Mesenchymal stem cell (in vitro differentiated cells and primary cell): ENCODE data around the gene BUD13.

Experiments
- DNase-seq: peaks from one replicate; pipeline ENCODE4 v3.0.0-alpha.2; 2013
- H2AFZ ChIP-seq: one replicate; pipeline ENCODE4 v1.6.1; 2013; ENCODE audit warnings: low read depth, mild to moderate bottlenecking, control low read depth, inconsistent platforms, low read length, moderate library complexity
- H2AK5ac ChIP-seq: 2 replicates; pipeline ENCODE4 v1.6.1; 2013; ENCODE audit warnings: low read length, moderate library complexity, mild to moderate bottlenecking, inconsistent platforms; ENCODE audit not compliant: severe bottlenecking
- H2BK120ac ChIP-seq: one replicate; pipeline ENCODE4 v1.6.1; 2013; ENCODE audit warnings: low read depth, mild to moderate bottlenecking, inconsistent platforms, low read length, moderate library complexity
- H2BK12ac ChIP-seq, 2 experiments: one replicate each; pipeline ENCODE4 v1.6.1; 2013; ENCODE audit warnings: inconsistent platforms in 2 of 2, low read length in 2 of 2, mild to moderate bottlenecking in 2 of 2, moderate library complexity in 2 of 2, control low read depth in 1 of 2
- H2BK15ac ChIP-seq: one replicate; pipeline ENCODE4 v1.6.1; 2013; ENCODE audit warnings: mild to moderate bottlenecking, low read depth, inconsistent platforms; ENCODE audit not compliant: poor library complexity, severe bottlenecking
- H2BK5ac ChIP-seq: 2 replicates; pipeline ENCODE4 v1.6.1; 2013; ENCODE audit warnings: low read depth, mild to moderate bottlenecking, low read length, control low read depth, inconsistent platforms; ENCODE audit not compliant: poor library complexity, severe bottlenecking
- H3K14ac ChIP-seq, 2 experiments: one replicate each; pipeline ENCODE4 v1.6.1; 2013; ENCODE audit warnings: inconsistent platforms in 2 of 2, low read length in 2 of 2, control low read depth in 1 of 2, mild to moderate bottlenecking in 1 of 2, moderate library complexity in 1 of 2
- H3K18ac ChIP-seq, 2 experiments: one replicate each; pipeline ENCODE4 v1.6.1; 2013; ENCODE audit warnings: inconsistent platforms in 2 of 2, low read length in 2 of 2, control low read depth in 1 of 2, low read depth in 1 of 2, mild to moderate bottlenecking in 1 of 2
- H3K23ac ChIP-seq, 2 experiments: one replicate each; pipeline ENCODE4 v1.6.1; 2013; ENCODE audit warnings: inconsistent platforms in 2 of 2, low read length in 2 of 2, mild to moderate bottlenecking in 2 of 2, moderate library complexity in 2 of 2, control low read depth in 1 of 2
- H3K27ac ChIP-seq: 2 replicates; pipeline ENCODE4 v1.5.1; 2013; ENCODE audit warnings: mild to moderate bottlenecking, moderate library complexity, low read length, control low read depth, inconsistent platforms; ENCODE audit not compliant: poor library complexity, severe bottlenecking
- H3K27me3 ChIP-seq, 2 experiments: 2 replicates each; pipeline versions ENCODE4 v1.6.1 to v1.7.0; 2013; ENCODE audit warnings: low read length in 2 of 2, mild to moderate bottlenecking in 2 of 2, moderate library complexity in 2 of 2, control low read depth in 1 of 2, inconsistent platforms in 1 of 2; ENCODE audit not compliant: control insufficient read depth in 1 of 2, insufficient read depth in 1 of 2
- H3K36me3 ChIP-seq, 2 experiments: 2 replicates each; pipeline versions ENCODE4 v1.6.1 to v1.7.0; 2013; ENCODE audit warnings: low read length in 2 of 2, control low read depth in 1 of 2, inconsistent platforms in 1 of 2, low read depth in 1 of 2, mild to moderate bottlenecking in 1 of 2; ENCODE audit not compliant: insufficient read depth in 2 of 2, control insufficient read depth in 1 of 2
- H3K4ac ChIP-seq, 2 experiments: one replicate each; pipeline ENCODE4 v1.6.1; 2013; ENCODE audit warnings: inconsistent platforms in 2 of 2, low read length in 2 of 2, mild to moderate bottlenecking in 2 of 2, moderate library complexity in 2 of 2, control low read depth in 1 of 2, low read depth in 1 of 2
- H3K4me1 ChIP-seq: 2 replicates; pipeline ENCODE4 v1.6.1; 2013; ENCODE audit warnings: low read depth, low read length, control low read depth; ENCODE audit not compliant: control insufficient read depth, insufficient read depth
- H3K4me2 ChIP-seq: 2 replicates; pipeline ENCODE4 v1.6.1; 2013; ENCODE audit warnings: low read length, mild to moderate bottlenecking, inconsistent platforms; ENCODE audit not compliant: poor library complexity, severe bottlenecking
- H3K4me3 ChIP-seq, 2 experiments: 2 replicates each; pipeline versions ENCODE4 v1.5.1 to v1.7.0; 2013; ENCODE audit warnings: low read length in 2 of 2, mild to moderate bottlenecking in 2 of 2, control low read depth in 1 of 2, low read depth in 1 of 2; ENCODE audit not compliant: insufficient read depth in 1 of 2
- H3K79me1 ChIP-seq: replicated peaks from 2 replicates; pipeline ENCODE4 v1.6.1; 2013; ENCODE audit warnings: mild to moderate bottlenecking, control low read depth, low read length, inconsistent platforms; ENCODE audit not compliant: poor library complexity, severe bottlenecking
- H3K9ac ChIP-seq: 2 replicates; pipeline ENCODE4 v1.7.0; 2013; ENCODE audit warnings: mild to moderate bottlenecking, low read length, moderate library complexity
- H3K9me3 ChIP-seq: 2 replicates; pipeline ENCODE4 v1.7.0; 2013; ENCODE audit warnings: mild to moderate bottlenecking, low read length; ENCODE audit not compliant: control insufficient read depth
- H4K8ac ChIP-seq: one replicate; pipeline ENCODE4 v1.6.1; 2013; ENCODE audit warnings: inconsistent platforms, mild to moderate bottlenecking, low read length, moderate library complexity
- H4K91ac ChIP-seq: one replicate; pipeline ENCODE4 v1.6.1; 2013; ENCODE audit warnings: mild to moderate bottlenecking, low read length, inconsistent platforms
- WGBS: methylation state at CpG from one replicate; pipeline ENCODE4 v1.1.7; 2013; ENCODE audit warnings: mixed read lengths; 5-methylcytosine and 5-hydroxymethylcytosine counted together

Gene BUD13

GRCh38 chr11:116714902-116715301, 57.9 kb downstream of the BUD13 start:
- Histone ChIP-seq H2AK5ac (no peak overlapping the region), H3K36me3 (no peaks in the 10 kb centered on the region), H3K4ac (no peak overlapping the region), H3K79me1 (no peaks in the 10 kb centered on the region), H2AFZ (no peak overlapping the region), H3K4me1 (peaks cover 4% of the 10 kb centered on the region), H3K9me3 (no peaks in the 10 kb centered on the region), H3K4me2 (no peak overlapping the region), H3K14ac (no peak overlapping the region), H4K91ac (no peak overlapping the region), H3K4me3 (no peak overlapping the region), H2BK12ac (no peak overlapping the region), H2BK5ac (no peak overlapping the region), H3K23ac (no peak overlapping the region), H3K27me3 (peaks cover 36 to 49% of the 10 kb centered on the region in 2 experiments), H3K9ac (no peak overlapping the region), H2BK15ac (no peak overlapping the region), H2BK120ac (no peak overlapping the region), H3K27ac (no peak overlapping the region), H3K18ac (no peak overlapping the region), H4K8ac (no peak overlapping the region)
- DNase-seq = no peak
- WGBS = 91% methylated on average over 7 of the region's 9 CpGs

GRCh38 chr11:116712428-116712827, 60.4 kb downstream of the BUD13 start:
- H2BK120ac ChIP-seq = no peak overlapping the region
- no peak overlapping the region for H3K4me2 ChIP-seq
- H2BK12ac ChIP-seq = no peak overlapping the region
- no peak overlapping the region for H2AK5ac ChIP-seq
- no peaks in the 10 kb centered on the region for H3K36me3 ChIP-seq
- no peak overlapping the region for H2AFZ ChIP-seq
- H2BK5ac ChIP-seq = no peak overlapping the region
- no peak overlapping the region for H3K14ac ChIP-seq
- H4K91ac ChIP-seq = no peak overlapping the region
- H3K4ac ChIP-seq = no peak overlapping the region
- peaks cover 1% of the 10 kb centered on the region for H3K4me1 ChIP-seq
- no peak overlapping the region for H3K23ac ChIP-seq
- DNase-seq = no peak
- no peak overlapping the region for H3K27ac ChIP-seq
- H4K8ac ChIP-seq = no peak overlapping the region
- no peak overlapping the region for H3K18ac ChIP-seq
- H2BK15ac ChIP-seq = no peak overlapping the region
- WGBS = 87% methylated on average over 4 of the region's 4 CpGs
- H3K4me3 ChIP-seq = no peak overlapping the region
- H3K9me3 ChIP-seq = no peaks in the 10 kb centered on the region
- peaks cover 47 to 62% of the 10 kb centered on the region in 2 experiments for H3K27me3 ChIP-seq
- no peaks in the 10 kb centered on the region for H3K79me1 ChIP-seq
- H3K9ac ChIP-seq = no peak overlapping the region

GRCh38 chr11:116710762-116711161, 62.0 kb downstream of the BUD13 start:
- H3K18ac ChIP-seq = no peak overlapping the region
- H4K8ac ChIP-seq = no peak overlapping the region
- no peak overlapping the region for H3K4me3 ChIP-seq
- H2BK5ac ChIP-seq = no peak overlapping the region
- H2BK15ac ChIP-seq = no peak overlapping the region
- H3K23ac ChIP-seq = no peak overlapping the region
- no peak overlapping the region for H2BK120ac ChIP-seq
- H3K9ac ChIP-seq = no peak overlapping the region
- DNase-seq = no peak
- H2AFZ ChIP-seq = no peak overlapping the region
- no peak overlapping the region for H2BK12ac ChIP-seq
- H4K91ac ChIP-seq = no peak overlapping the region
- H3K79me1 ChIP-seq = no peaks in the 10 kb centered on the region
- H3K9me3 ChIP-seq = no peaks in the 10 kb centered on the region
- no peak overlapping the region for H2AK5ac ChIP-seq
- no peaks in the 10 kb centered on the region for H3K36me3 ChIP-seq
- no peak overlapping the region for H3K4ac ChIP-seq
- no peak overlapping the region for H3K27ac ChIP-seq
- peaks cover 55 to 71% of the 10 kb centered on the region in 2 experiments for H3K27me3 ChIP-seq
- no peak overlapping the region for H3K4me2 ChIP-seq
- no peak overlapping the region for H3K14ac ChIP-seq
- WGBS = 93% methylated on average over 4 of the region's 4 CpGs
- H3K4me1 ChIP-seq = peaks cover 3% of the 10 kb centered on the region

- H3K4me1 ChIP-seq = peaks cover 3% of the 10 kb centered on the region
- no peak overlapping the region for H3K4ac ChIP-seq
- H3K9me3 ChIP-seq = no peaks in the 10 kb centered on the region
- H3K23ac ChIP-seq = no peak overlapping the region
- H3K14ac ChIP-seq = no peak overlapping the region
- H3K18ac ChIP-seq = no peak overlapping the region
- H4K91ac ChIP-seq = no peak overlapping the region
- no peak overlapping the region for H2BK12ac ChIP-seq
- H3K27me3 ChIP-seq = peaks cover 55 to 72% of the 10 kb centered on the region in 2 experiments
- H2BK120ac ChIP-seq = no peak overlapping the region
- H3K4me2 ChIP-seq = no peak overlapping the region
- no peak overlapping the region for H3K27ac ChIP-seq
- H4K8ac ChIP-seq = no peak overlapping the region
- H2AK5ac ChIP-seq = no peak overlapping the region
- H3K79me1 ChIP-seq = no peaks in the 10 kb centered on the region
- no peak overlapping the region for H2AFZ ChIP-seq
- no peak overlapping the region for H2BK5ac ChIP-seq
- no peak overlapping the region for H3K9ac ChIP-seq
- H2BK15ac ChIP-seq = no peak overlapping the region
- no peak overlapping the region for H3K4me3 ChIP-seq
- 45% methylated on average over 15 of the region's 17 CpGs for WGBS
- no peak for DNase-seq
- no peaks in the 10 kb centered on the region for H3K36me3 ChIP-seq
These were observed 62.6 kb downstream of the BUD13 start for GRCh38 chr11:116710001-116710674.
